NOMO-1 treated with DMSO at 0.1 percent for 48 hours (cell line): ENCODE results near the gene PDCD1LG2.
A peak's percentile ranks its signal among the peaks of the same experiment; 100 is the strongest.
"Not testable (repeated sequence)": the region's sequence is repeated elsewhere in the genome, so short reads cannot be mapped to it uniquely, and the experiment has no call there.

Source experiments
- DNase-seq: peaks from one replicate; lab custom pipeline; 2025; ENCODE audit not compliant: unreplicated experiment; lab: John Stamatoyannopoulos, UW

The PDCD1LG2 gene

GRCh38 chr9:5493679-5494511 lies 16.4 kb upstream of the PDCD1LG2 start:
- DNase-seq = peak; percentile 55

GRCh38 chr9:5494765-5495164 lies 15.6 kb upstream of the PDCD1LG2 start:
- not testable (repeated sequence) for DNase-seq

GRCh38 chr9:5499157-5499556 lies 11.2 kb upstream of the PDCD1LG2 start:
- DNase-seq = no peak

GRCh38 chr9:5499889-5500398 lies 10.4 kb upstream of the PDCD1LG2 start:
- no peak for DNase-seq

- DNase-seq = no peak
These were observed 9.7 kb upstream of the PDCD1LG2 start for GRCh38 chr9:5500441-5501235.

- DNase-seq = no peak
These were observed 7.8 kb upstream of the PDCD1LG2 start for GRCh38 chr9:5502553-5502952.

- no peak for DNase-seq
These were observed 758 bp upstream of the PDCD1LG2 start for GRCh38 chr9:5509573-5509972.

- no peak for DNase-seq
These were observed 658 bp downstream of the PDCD1LG2 start for GRCh38 chr9:5510989-5511388.

GRCh38 chr9:5511476-5511875 lies 1.1 kb downstream of the PDCD1LG2 start:
- DNase-seq = no peak

- no peak for DNase-seq
These were observed 1.7 kb downstream of the PDCD1LG2 start for GRCh38 chr9:5511935-5512580.

- peak; percentile 9 for DNase-seq
These were observed 2.5 kb downstream of the PDCD1LG2 start for GRCh38 chr9:5512658-5513452.

- DNase-seq = no peak
These were observed 3.8 kb downstream of the PDCD1LG2 start for GRCh38 chr9:5513966-5514616.

GRCh38 chr9:5514617-5515260 lies 4.4 kb downstream of the PDCD1LG2 start:
- no peak for DNase-seq

- no peak for DNase-seq
These were observed 4.9 kb downstream of the PDCD1LG2 start for GRCh38 chr9:5515261-5515650.

- no peak for DNase-seq
These were observed 6.3 kb downstream of the PDCD1LG2 start for GRCh38 chr9:5516453-5517220.

GRCh38 chr9:5518171-5518936 lies 8.0 kb downstream of the PDCD1LG2 start:
- no peak for DNase-seq

- no peak for DNase-seq
These were observed 8.6 kb downstream of the PDCD1LG2 start for GRCh38 chr9:5518937-5519319.

GRCh38 chr9:5524090-5524489 lies 13.8 kb downstream of the PDCD1LG2 start:
- no peak for DNase-seq
